LNCaP clone FGC (cell line): ENCODE results near the gene PLK2.

Experiments
- DNase-seq: peaks from one replicate; pipeline ENCODE4 v3.0.0-alpha.2; 2011; ENCODE audit warnings: low read depth
- H3K4me3 ChIP-seq: 2 replicates; pipeline ENCODE4 v1.5.1; 2011; ENCODE audit warnings: mild to moderate bottlenecking, low read depth, low read length, control low read depth
- CTCF ChIP-seq: IDR thresholded peaks from 2 replicates; pipeline ENCODE4 v1.5.1; 2012; ENCODE audit warnings: mild to moderate bottlenecking; ENCODE audit not compliant: control insufficient read depth, insufficient read depth; ENCODE audit errors: extremely low read depth

The PLK2 gene

GRCh38 chr5:58456026-58456425, 3.9 kb downstream of the PLK2 start:
- no peak for DNase-seq

GRCh38 chr5:58455480-58455879, 4.4 kb downstream of the PLK2 start:
- no peak for TF ChIP-seq CTCF
- no peak for DNase-seq
- H3K4me3 ChIP-seq, result no peak overlapping the region

More at GRCh38 chr5:58456026-58456425, 3.9 kb downstream of the PLK2 start:
- no peak for TF ChIP-seq CTCF
- no peak overlapping the region for H3K4me3 ChIP-seq

- no peak overlapping the region for H3K4me3 ChIP-seq
- no peak for TF ChIP-seq CTCF
- no peak for DNase-seq
Observed at GRCh38 chr5:58455066-58455465, 4.8 kb downstream of the PLK2 start.

GRCh38 chr5:58454025-58454424, 5.9 kb downstream of the PLK2 start:
- TF ChIP-seq CTCF, result no peak
- H3K4me3 ChIP-seq, result no peak overlapping the region
- DNase-seq, result no peak

GRCh38 chr5:58453306-58453705, 6.6 kb downstream of the PLK2 start:
- no peak overlapping the region for H3K4me3 ChIP-seq
- TF ChIP-seq CTCF, result no peak
- no peak for DNase-seq

- H3K4me3 ChIP-seq, result no peak overlapping the region
- TF ChIP-seq CTCF, result no peak
- no peak for DNase-seq
Observed at GRCh38 chr5:58452566-58453258, 7.2 kb downstream of the PLK2 start.
